NT2/D1 (cell line): ENCODE data around the gene HSD17B12.

Experiments
- DNase-seq: peaks from one replicate; pipeline ENCODE4 v3.0.0-alpha.2; 2011; ENCODE audit warnings: low read depth, low spot score
- H3K27me3 ChIP-seq: 2 replicates; pipeline ENCODE4 v1.6.0; 2011; ENCODE audit warnings: mild to moderate bottlenecking; ENCODE audit not compliant: insufficient read length, insufficient read depth
- H3K36me3 ChIP-seq: 2 replicates; pipeline ENCODE4 v1.6.1; 2011; ENCODE audit warnings: mild to moderate bottlenecking, low read length, mixed read lengths; ENCODE audit not compliant: insufficient read depth, insufficient read length
- H3K4me1 ChIP-seq: 2 replicates; pipeline ENCODE4 v1.5.1; 2011; ENCODE audit not compliant: insufficient read depth, insufficient read length
- H3K4me3 ChIP-seq: 2 replicates; pipeline ENCODE4 v1.5.1; 2011; ENCODE audit warnings: low read depth; ENCODE audit not compliant: insufficient read length
- H3K9ac ChIP-seq: 2 replicates; pipeline ENCODE4 v1.6.0; 2011; ENCODE audit warnings: low read depth; ENCODE audit not compliant: insufficient read length
- H3K9me3 ChIP-seq: 2 replicates; pipeline ENCODE4 v1.5.1; 2011; ENCODE audit warnings: mild to moderate bottlenecking, low read length; ENCODE audit not compliant: insufficient read depth
- SUZ12 ChIP-seq: IDR thresholded peaks from 2 replicates; pipeline ENCODE4 v1.6.1; 2011; ENCODE audit not compliant: insufficient read length, insufficient read depth; ENCODE audit errors: extremely low read depth
- YY1 ChIP-seq: IDR thresholded peaks from 2 replicates; pipeline ENCODE4 v1.6.1; 2011; ENCODE audit not compliant: insufficient read length, insufficient read depth
- ZNF274 ChIP-seq: IDR thresholded peaks from 2 replicates; pipeline ENCODE4 v1.6.1; 2011; ENCODE audit warnings: mild to moderate bottlenecking, low read depth, low read length

The HSD17B12 gene

DNA sequence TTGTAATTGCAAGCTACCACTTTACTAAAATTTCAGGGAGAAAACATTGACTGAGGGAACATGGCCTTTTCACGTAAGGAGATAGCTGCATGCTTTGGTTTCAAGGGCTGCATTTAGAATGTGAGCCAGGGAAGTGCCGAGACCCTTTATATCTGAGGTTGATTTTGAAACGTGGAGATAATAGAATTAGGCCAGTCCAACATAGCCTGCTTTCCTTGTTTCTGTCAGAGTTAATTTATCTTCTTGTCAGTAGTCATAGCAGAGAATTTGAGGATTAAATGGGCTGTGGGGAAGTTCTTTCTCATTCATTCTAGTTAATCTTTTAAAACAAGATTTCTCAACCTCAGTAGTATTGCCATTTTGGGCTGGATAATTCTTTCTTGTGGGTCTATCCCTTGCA lies 212.3 kb downstream of the HSD17B12 start:
- Histone ChIP-seq H3K36me3 (peaks cover 77% of the 10 kb centered on the region), H3K9me3 (no peaks in the 10 kb centered on the region), H3K4me1 (no peaks in the 10 kb centered on the region), H3K4me3 (no peak overlapping the region), H3K9ac (no peak overlapping the region), H3K27me3 (no peaks in the 10 kb centered on the region)
- TF ChIP-seq SUZ12 = no peak
- no peak for TF ChIP-seq ZNF274
- TF ChIP-seq YY1 = no peak
- no peak for DNase-seq

GRCh38 chr11:43894546-43894945 lies 214.0 kb downstream of the HSD17B12 start:
- TF ChIP-seq ZNF274 = no peak
- no peak for TF ChIP-seq YY1
- TF ChIP-seq SUZ12 = no peak
- Histone ChIP-seq H3K27me3 (no peaks in the 10 kb centered on the region), H3K9ac (no peak overlapping the region), H3K36me3 (peaks cover 86% of the 10 kb centered on the region), H3K4me1 (no peaks in the 10 kb centered on the region), H3K4me3 (no peak overlapping the region), H3K9me3 (no peaks in the 10 kb centered on the region)
- no peak for DNase-seq

GRCh38 chr11:43895601-43896000 lies 215.1 kb downstream of the HSD17B12 start:
- Histone ChIP-seq H3K9ac (no peak overlapping the region), H3K4me1 (no peaks in the 10 kb centered on the region), H3K9me3 (no peaks in the 10 kb centered on the region), H3K4me3 (no peak overlapping the region), H3K27me3 (no peaks in the 10 kb centered on the region), H3K36me3 (peaks cover 79% of the 10 kb centered on the region)
- no peak for DNase-seq
- TF ChIP-seq ZNF274 (no peak), YY1 (no peak), SUZ12 (no peak)

DNA sequence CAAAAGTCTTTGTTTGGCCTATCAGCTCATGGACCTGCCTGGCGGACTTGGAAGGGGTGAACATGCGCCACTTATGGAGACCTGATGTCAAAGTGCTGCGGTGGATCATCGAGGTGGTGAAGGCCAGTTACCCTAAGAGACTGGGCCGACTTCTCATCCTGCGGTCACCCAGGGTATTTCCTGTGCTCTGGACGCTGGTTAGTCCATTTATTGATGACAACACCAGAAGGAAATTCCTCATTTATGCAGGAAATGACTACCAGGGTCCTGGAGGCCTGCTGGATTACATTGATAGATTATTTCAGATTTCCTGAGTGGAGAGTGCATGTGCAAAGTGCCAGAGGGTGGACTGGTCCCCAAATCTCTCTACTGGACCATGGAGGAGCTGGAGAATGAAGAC lies 218.0 kb downstream of the HSD17B12 start:
- no peak for DNase-seq
- H3K9me3 ChIP-seq = no peaks in the 10 kb centered on the region
- TF ChIP-seq ZNF274 (no peak), YY1 (no peak), SUZ12 (no peak)
- no peaks in the 10 kb centered on the region for H3K4me1 ChIP-seq
- H3K27me3 ChIP-seq = no peaks in the 10 kb centered on the region
- H3K36me3 ChIP-seq = peaks cover 74% of the 10 kb centered on the region
- no peak overlapping the region for H3K4me3 ChIP-seq
- H3K9ac ChIP-seq = no peak overlapping the region

- Histone ChIP-seq H3K27me3 (no peaks in the 10 kb centered on the region), H3K4me1 (no peaks in the 10 kb centered on the region), H3K9ac (no peak overlapping the region), H3K4me3 (no peak overlapping the region), H3K36me3 (peaks cover 76% of the 10 kb centered on the region), H3K9me3 (no peaks in the 10 kb centered on the region)
- no peak for DNase-seq
- TF ChIP-seq SUZ12 (no peak), YY1 (no peak), ZNF274 (no peak)
Measured at GRCh38 chr11:43899094-43899493, 218.6 kb downstream of the HSD17B12 start.

DNA sequence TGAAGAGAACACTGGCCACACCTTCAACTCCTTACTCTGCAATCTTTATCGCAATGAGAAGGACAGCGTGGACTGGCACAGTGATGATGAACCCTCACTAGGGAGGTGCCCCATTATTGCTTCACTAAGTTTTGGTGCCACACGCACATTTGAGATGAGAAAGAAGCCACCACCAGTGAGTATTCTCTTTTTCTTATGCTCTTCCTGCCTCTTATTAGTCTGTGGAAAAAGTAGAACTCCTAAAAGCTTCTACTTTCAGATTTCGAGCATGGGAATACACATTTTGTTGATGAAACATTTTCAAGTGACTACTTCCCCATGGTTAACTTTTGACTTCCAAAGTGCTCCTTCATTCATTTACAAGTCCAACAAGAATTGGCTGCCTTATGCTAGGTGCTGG lies 221.0 kb downstream of the HSD17B12 start:
- Histone ChIP-seq H3K4me3 (no peak overlapping the region), H3K9ac (no peak overlapping the region), H3K36me3 (peaks cover 65% of the 10 kb centered on the region), H3K27me3 (no peaks in the 10 kb centered on the region), H3K4me1 (no peaks in the 10 kb centered on the region), H3K9me3 (no peaks in the 10 kb centered on the region)
- TF ChIP-seq SUZ12 = no peak
- TF ChIP-seq ZNF274 = no peak
- no peak for TF ChIP-seq YY1
- no peak for DNase-seq

DNA sequence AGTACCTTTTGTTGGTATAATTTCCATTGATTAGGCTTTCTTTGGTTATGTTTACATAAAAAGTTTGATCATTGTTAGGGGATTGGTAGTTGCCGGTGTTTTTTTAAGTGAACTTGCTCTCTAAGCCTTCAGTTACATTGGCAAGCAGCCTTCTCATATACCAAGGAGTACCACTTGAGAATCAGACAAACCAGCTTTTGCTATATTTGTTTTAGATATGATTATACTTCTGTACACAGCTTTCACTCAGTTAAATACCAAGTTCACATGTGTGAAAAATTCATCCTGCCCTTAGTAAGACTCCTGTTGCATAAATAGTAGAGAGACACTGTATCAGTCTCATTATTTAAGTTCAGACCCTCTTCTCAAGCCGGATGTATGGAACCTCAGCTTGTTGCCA lies 222.5 kb downstream of the HSD17B12 start:
- Histone ChIP-seq H3K36me3 (peaks cover 58% of the 10 kb centered on the region), H3K9ac (no peak overlapping the region), H3K4me3 (no peak overlapping the region), H3K4me1 (no peaks in the 10 kb centered on the region), H3K27me3 (no peaks in the 10 kb centered on the region), H3K9me3 (no peaks in the 10 kb centered on the region)
- DNase-seq = no peak
- TF ChIP-seq ZNF274 (no peak), YY1 (no peak), SUZ12 (no peak)
